GM18502 (cell line): ENCODE results near the gene ADAMTS2.

Experiments
- ATAC-seq: cut with Tn5 transposase; IDR thresholded peaks from one replicate; pipeline ENCODE4 v1.9.1; 2021; ENCODE audit warnings: mild to moderate bottlenecking; ENCODE audit not compliant: unreplicated experiment, poor library complexity

Gene ADAMTS2

DNA sequence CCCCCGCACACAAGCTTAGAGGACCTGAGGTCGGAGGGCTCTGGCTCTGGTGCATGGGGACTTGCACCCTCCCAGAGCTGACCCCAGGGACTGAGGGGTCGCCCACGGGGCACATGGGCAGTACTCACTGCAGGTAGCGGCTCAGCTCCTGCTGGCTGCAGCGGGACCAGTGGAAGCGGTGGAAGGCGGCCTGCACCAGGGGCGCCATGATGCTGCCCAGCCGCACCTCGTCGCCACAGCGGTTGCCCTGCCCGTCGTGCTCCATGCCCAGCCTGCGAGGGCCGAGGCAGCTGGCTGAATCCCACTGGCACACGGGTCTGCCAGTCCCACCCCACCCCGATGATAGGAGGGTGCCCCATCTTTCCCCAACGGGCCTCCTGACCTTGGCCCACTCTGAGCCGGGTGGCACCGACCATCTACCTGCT, 191.3 kb downstream of the ADAMTS2 start:
- no peak for ATAC-seq

DNA sequence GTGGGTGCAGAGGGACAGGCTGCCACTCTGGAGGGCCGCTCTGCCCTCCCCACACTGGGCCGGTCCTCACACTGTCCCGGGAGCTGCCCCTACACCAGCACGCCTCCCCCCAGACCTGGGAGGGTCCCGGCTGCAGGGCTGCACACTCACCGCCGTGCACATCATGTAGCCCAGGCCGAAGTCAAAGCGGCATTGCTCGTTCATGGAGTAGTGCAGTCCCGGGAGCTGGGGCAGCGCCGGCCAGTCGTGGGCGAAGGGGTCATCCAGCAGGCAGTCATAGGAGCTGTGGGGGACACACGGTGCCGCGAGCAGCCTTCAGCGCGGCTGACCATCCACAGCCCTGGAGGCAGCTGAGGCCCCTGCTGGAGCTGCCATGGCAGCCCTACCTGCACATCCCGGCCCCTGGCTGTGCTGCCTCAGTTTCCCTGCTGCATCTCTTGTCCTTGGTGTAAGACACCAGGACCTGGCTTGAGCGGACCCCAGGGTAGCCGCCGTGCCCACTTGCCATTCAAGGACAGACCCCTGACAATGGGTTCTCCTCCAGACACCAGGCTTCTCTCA, 191.8 kb downstream of the ADAMTS2 start:
- no peak for ATAC-seq

DNA sequence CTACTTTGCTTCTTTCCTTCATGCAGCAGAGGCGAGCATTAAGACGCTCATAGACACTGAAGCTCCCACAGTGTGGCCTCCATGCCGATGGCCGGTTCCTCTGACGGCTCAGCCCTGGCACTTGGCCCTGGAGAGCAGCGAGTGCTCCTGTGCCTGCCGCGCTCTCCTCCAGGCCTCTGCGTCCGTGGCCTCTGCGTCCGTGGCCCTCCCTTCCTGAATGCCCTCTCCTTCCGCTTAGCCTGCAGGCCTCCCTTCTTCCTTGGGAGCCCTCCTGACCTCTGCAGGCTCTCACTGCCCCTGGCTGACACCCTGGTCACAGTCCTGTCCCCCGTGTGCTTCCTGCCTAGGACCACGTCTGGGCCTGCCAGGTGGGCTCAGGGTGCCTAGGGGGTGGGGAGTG, 192.3 kb downstream of the ADAMTS2 start:
- ATAC-seq, result no peak

DNA sequence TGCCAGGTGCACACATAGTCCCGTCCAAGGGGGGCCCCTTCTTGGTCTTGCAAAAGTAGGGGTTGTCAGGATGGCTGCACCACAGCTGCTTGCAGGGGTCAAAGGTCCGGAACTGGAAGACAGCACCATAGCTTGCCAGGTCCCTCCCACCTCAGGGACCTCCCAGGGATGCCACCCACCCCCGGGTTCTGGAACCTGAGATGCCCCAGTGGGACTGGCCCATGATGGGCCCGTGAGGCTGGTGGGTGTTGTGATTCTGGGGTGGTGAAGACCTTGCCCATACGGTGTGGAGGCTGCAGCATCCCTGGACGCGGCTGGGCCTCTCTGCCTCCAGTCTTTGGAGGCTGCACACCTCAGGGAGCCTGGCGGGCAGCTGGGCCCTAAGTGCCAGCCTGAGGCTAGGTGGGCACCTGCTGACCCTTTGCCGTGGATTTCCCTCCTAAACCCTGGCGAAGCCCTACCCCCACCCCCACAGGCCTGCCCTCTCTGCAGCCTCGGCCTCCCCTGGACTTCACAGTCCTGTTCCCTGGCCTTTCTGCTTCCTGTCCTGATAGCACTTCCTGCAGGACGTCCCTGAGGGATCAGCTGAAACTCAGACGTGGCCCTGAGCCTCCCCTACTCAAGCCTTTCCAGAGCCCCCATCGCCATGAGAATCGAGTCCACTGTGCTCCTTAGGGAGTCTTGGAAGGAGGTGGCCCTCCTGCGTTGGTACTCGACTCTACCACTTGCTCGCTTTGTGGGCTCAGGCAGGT, 192.9 kb downstream of the ADAMTS2 start:
- ATAC-seq, result no peak

DNA sequence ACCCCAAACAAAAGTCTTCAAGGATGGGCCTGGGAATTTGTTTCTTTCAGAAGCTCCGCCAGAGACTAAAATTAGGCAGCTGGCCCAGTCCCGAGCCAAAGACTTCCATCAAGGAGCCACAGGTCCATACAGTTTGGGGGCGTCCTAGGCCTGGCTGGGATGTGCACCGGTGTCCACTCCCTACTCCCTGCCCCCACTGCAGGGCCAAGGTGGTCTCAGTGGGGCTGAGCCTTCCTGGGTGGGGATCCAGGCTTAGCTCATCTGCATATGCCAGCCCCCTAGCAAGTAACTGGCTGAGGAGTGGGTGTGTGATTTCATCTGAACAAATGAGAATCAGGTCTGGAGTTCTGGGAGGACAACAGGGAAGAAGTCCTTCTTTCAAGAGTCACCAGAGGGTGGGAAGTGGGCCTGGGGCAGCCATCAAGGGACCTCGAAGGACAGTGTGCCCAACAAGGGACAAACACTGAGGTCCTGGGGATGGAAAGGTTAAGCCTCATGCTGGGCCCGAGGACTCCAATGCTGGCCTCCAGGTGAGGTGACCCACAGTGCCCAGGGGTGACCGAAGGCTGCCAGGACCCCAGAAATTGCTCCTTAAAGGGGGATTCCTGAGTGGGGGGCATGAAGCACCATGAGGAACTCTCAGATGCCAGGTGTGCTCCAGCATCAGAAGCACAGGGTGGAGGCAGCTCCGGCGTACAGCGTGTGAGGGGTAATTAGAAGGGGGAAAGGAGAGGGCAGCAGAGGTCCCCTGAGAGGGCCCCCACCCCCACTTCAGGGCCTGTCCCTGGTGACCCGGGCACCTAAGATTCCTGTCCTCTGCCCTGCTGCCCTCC, 193.8 kb downstream of the ADAMTS2 start:
- ATAC-seq, result no peak

DNA sequence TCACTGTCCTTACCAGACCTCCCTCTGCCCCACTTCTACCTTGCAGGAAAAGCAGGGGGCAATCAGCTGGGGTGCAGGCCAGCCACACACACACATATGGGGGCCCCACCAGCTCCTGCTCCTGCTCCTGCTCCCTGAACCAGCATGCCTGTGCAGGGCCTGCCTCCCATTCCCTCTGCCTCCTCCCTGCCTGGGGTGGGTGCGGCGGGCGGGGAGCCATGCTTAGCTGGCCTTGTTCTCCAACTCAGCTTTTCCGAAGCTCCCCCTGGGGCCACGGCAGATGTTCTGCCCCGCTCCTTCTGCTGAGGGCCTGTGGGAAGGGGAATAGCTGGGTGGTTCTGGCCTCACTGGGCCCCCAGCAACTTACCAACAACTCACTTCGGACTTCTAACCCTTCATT, 195.2 kb downstream of the ADAMTS2 start:
- no peak for ATAC-seq

DNA sequence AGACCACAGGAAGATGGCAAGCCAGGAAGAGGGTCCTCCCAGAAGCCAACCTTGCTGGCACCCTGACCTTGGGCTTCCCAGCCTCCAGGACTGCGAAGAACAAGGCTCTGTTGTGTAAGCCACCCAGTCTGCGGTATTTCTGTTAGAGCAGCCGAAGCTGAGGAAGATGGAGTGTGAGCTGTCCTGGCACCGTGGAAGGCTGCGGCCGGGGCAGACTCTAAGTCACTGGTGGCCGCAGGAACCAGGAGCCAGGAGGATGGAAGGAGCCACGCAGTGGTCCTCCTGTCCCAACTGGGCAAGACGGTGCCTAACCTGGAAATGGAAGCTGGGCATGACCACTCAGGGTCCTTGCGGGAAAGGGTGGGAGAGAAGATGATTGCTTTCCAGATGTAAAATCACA, 196.0 kb downstream of the ADAMTS2 start:
- no peak for ATAC-seq

DNA sequence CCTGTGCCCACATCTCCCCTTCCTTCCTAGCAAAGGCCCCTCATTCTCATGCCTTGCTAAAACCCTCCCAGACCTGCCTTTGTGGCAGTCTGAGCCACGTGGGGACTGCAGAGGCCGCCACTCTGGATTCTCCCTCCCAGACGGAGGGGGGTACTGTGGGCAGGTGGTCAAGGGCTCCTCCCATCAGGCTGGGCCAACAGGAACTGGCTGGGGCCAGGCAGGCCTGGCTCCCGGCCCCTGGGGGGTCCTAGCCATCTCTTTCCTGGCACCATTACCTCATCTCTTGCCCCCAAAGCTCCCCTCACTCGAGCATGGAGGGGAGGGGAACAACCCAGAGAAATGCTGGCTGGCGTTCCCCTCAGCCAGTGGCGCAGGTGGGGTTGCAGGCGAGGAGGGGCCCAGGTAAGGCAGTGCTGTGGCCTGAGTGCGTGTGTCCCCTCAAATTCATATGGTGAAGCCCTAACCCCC, 196.5 kb downstream of the ADAMTS2 start:
- ATAC-seq, result no peak

DNA sequence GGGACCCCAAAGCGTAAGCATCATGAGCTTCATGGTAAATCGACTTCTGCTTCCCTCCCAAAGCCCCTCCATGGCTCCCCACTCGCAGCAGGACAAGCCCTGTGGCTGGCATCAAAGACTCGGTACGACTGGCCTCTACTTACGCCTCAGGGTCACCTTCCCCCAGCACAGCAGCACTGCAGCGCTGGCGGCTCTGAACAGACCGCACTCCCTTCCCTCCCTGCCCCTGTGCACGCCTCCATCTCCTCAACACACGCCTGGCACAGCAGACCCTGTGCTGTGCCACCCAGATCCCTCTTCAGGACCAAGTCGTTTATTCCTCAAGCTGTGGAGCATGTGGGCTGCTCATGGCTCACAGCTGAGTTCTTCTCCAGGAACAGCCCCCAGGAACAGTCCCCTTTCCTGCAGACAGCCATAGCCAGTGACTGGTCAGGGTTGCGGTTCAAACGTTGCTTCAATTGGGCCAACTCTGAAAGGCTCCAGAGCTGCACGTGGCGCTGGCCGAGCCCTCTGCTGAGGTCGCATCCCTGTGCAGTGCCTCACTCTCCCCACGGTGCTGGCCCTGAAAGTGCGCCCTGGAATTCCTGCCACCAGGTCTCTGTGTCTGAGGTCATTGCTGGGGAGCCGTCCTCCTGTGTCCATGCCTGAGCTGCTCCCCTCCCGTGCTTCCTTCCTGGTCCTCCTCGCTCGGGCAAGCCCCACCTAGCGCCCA, 197.1 kb downstream of the ADAMTS2 start:
- no peak for ATAC-seq

DNA sequence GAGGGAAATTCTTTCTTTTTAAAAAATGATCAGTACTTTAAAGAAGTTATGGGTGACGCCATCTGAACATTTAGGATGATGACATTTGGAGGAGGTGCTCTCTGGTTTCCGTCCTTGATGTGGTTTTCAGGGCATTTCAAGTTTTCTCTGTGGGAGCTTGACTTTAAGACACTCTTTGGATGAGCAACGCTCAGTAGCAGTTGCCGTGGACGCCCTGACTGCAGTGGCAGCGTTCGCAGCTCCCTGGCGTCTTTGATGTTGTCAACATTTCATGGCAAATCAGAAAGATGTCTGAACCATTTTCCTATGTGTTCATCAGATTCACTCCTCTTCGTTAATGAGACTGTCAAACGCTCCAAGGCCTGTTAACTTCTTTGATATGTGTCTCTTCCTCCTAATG, 199.0 kb downstream of the ADAMTS2 start:
- no peak for ATAC-seq

DNA sequence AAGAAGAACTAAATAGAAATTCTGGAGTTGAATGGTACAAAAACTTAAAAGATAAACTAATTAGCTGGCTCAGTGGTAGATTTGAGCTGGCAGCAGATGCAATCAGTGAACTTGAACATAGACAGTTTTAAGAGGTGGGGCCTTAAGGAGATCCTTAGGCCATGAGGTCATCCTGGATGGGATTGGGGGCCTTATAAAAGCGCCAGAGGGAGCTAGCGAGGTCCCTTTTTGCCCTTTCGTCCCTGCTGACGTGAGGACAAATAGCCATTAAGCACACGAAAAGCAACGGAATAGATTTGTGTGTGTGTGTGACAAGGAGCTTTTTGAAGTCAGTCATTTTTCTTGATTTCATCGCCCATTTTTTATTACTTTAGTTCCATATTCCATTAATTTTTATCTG, 201.8 kb downstream of the ADAMTS2 start:
- no peak for ATAC-seq

DNA sequence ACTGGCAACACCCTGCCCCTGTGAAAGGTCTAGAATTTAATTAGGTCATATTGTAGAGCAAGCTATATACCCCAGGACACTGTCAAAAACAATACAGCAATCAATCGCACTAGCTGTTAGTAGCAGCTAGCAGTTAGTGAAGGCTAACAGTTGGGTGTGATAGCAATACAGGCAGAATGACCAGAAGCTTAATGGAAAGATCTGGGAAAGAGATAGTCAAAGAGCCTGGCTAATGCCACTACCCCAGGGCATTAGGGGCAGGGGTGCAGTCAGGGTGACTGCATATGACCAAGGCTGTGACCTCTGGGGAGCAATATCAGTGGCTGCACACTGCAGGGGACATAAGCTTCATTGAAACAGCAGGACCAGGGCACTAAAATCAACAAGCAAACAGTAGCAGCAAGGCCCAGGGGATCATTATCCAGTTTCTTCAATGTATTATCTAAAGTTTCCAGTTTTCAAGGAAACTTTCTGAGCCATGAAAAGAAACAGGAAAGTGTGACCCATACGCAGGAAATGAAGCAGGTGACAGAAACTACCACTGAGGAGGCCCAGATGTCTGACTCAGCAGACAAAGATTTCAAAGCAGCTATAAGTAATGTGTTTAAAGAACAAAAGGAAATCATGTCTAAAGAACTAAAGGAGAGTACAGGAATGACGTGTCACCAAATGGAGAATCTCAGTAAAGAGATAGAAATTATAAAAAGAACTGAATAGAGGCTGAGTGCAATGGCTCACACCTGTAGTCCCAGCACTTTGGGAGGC, 202.6 kb downstream of the ADAMTS2 start:
- ATAC-seq, result no peak

DNA sequence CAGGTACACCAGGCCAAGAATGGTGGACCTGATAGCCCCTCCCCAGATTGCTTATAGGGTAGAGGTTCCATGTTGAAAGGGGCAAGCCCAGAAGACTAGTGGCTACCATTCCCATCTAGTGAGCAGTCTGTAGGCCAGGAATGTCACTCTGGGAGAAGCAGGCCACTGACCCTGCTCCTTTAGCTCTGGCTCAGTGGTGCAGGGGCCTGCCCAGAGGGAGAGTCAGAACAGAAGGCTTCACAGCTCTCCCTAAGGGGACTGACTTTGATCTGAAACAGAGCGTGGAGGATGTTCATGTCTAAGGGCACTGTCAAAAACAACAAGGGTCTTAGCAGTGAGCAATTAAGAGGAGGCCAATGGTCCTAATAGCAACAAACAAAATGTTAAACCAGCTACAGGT, 203.4 kb downstream of the ADAMTS2 start:
- no peak for ATAC-seq

DNA sequence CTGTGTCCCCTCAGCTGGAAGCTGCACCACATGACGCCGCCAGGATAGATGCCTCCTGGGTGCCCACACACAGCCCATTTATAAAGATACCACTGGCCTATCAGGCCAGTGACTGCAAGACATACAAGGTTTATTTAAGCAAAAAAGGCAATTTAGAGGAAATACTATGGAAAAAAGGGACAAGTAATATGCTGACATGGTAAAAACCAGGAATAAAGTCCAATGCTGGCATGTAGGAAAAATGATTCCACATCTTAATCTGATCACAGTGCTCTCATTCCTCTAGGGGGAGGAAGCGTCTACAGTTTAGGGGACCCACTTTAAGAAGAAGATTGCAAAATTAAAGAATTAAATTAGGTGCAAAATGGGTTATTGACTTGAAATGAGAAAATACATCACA, 205.0 kb downstream of the ADAMTS2 start:
- no peak for ATAC-seq

DNA sequence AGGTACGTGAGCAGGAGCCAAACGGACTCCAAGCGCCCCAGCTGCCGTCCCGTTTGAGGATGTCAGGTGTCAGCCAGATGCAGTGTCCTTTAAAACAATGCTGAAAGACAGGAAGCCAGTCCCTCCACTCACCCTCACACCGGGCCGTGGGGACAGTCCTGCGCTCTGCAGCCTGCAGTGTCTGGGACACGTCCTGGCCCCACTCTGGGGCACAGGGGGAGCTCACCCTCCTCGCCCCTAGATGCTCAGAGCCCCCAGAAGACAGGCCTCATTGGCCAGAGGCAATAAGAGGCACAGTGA, 205.4 kb downstream of the ADAMTS2 start:
- ATAC-seq, result no peak

DNA sequence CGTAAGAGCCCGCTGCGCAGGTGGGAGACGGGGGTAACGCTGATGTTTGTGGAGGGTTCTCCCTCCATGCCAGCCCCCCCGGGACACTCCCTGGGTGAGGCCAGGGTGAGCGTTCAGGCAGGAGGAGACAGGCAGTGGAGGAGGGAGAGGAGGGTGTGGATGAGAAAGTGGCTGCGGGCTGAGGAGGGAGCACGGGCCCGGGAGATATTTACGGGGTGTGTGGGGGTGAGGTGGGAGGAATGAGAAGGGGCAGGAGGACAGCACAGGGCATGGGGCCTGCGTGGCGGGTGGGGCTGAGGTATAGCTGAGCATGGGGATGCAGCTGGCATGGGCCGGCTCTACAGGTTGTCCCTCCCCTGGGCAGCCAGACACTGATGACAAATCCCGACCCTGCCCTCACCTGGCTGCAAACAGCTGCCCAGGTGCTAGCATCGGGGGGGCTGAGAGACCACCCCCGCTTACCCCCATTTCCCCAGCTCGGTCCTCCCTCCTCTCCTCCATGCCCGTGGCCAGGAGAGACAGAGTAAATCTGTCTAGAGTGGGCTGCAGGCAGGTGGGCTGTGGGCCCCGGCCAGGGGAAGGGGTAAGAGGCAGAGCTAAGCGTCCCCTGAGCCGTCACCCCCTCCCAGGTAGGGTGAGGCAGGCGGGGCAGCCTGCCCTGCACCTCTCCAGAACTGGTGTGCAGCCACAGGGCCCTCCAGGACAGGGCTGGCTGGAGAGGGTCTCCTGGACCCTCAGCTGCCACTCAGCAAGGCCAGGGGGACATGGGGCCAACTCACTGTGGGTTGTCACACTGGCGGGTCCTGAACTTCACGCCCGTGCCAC, 205.9 kb downstream of the ADAMTS2 start:
- ATAC-seq, result no peak

DNA sequence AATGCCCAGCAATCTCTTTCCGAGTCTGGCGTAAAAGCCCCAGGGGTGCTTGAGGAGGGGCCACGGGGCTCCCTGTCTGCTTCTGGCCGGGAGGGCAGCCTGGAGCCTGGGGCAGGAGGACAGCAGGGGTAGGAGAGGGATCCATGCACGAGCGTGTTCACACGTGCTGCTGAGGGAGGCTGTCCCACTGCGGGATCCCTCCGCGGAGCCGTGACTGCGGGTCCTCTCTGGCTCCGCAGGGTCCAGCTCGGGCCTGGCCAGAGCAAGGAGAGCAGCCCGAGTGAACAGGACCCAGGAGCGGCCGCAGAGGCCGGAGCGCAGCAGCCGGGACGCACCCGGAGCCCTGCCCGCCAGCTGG, 206.7 kb downstream of the ADAMTS2 start:
- ATAC-seq, result no peak

DNA sequence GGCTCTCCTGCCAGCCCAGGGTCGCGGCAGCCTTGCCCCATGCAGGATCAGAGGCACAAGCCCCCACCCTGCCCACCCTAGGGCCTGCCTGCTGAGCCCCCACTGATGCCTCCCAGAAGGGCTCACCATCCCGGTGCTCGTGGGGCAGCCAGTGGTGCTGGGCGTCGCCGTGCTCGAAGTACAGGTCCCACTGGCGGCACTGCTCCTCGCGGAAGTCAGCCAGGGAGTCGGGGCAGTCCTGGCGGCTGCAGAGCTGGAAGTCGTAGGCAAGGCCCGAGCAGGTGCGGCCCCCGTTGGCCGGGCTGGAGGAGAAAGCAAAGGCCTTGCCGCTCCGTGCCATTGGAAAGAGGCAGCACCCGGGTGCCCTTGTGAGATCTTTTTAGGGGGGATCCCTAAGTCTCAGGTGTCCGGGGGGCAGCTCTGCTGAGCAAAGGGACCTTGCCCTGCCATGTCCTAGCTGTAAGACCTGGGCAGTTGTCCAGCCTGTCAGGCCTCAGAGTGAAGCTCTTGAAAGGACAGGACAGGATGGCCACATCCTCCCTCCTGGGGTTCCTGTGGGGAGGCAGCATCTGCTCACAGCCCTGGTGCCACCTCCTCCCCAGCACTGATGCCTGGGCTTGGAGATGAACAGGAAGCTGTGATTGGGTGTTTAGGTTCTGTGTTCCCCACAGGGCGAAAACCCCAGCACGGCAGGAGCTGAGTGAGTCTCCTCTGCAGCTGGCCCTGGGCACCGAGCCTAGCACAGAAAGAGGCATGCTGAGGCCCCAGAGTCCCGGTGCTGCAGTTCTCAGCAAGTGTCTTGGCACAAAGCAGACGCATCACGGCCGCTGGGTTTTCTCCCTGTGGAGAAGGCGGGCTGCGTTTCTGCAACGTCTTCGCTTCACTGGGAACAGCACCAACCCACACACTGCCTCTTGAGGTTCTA, 207.4 kb downstream of the ADAMTS2 start:
- no peak for ATAC-seq
